ENCODE measurements around the gene IGFLR1. TPM values are rescaled to one million over a fixed set of nuclear protein-coding genes. Genes with fewer than 3 reads are reported as not detected.
A peak's percentile ranks its signal among the peaks of the same experiment; 100 is the strongest.

The IGFLR1 gene
- total and polyA plus RNA-seq, 2 donors (not counting 3 experiments of a cell fraction or from before 2014, with no cell fraction given): 2.6 to 7.6 TPM

DNA sequence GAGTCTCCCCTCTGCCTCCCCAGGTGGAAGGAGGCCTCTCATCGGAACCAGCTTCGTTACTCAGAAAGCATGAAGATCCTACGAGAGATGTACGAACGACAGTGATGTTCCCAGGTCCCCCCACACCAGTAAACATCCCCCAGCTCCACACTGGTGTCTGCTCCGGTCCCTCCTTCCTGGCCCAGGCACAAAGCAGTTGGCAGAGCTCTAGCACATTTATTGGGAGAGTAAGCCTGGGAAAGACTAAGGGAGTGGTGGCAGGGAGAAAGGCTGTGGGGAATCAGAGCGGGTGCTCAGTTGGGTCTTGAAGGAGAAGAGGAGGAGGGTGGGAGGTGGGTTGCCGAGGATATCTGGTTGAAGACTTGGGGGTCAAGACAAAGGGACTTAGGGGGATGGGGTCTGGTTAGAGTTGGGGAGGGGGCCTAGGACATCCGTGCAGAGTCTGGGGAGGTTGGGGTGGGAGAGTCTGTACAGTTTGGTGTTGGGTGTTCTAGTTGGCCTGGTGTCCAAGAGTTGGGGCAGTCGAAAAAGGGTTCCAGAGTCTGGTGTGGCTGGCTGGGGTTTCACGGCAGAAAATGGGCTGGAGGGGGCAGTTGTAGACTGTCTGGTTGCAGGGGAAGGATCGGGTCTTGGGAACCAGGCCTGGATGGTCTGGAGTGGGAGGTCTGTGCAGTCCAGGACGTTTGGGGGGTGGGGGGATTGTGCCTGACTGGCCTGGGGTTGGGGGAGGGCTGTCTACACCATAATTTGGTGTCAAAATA is 12.3 kb upstream of the IGFLR1 start:
- BruUV-seq (replicated peaks): TSS peak; percentile 29
- dilution Hi-C loops (cut with MboI; ENCODE audit: extremely low pct_ligation_motif_present, low sequenced_read_pairs) (no loop called here), intact Hi-C loops (cut with micrococcal nuclease) (loop anchor here (5.0 kb wide), 1 partner anchor 107 kb away; the partner anchor contains the start of gene COX6B1)
- ChIA-PET POLR2A (no interaction called here), CTCF (no interaction called here)
- Histone ChIP-seq H3K9ac (replicated peaks; ENCODE audit: extremely low read depth, insufficient read depth, low read length) (no peak overlapping the region), H3K4me2 (ENCODE audit: insufficient read depth, low read length) (no peak overlapping the region), H3K27me3 (ENCODE audit: control insufficient read depth in 2 of 2, insufficient read depth in 2 of 2, low read length in 2 of 2) (no peaks in the 10 kb centered on the region), H3K4me1 (ENCODE audit: control insufficient read depth, extremely low read depth, insufficient read depth, low read length) (peaks cover 22% of the 10 kb centered on the region), H3K36me3 (ENCODE audit: control insufficient read depth in 2 of 2, extremely low read depth in 1 of 2, insufficient read depth in 2 of 2, low read length in 2 of 2) (peaks cover 0 to 13% of the 10 kb centered on the region in 2 experiments), H4K20me1 (replicated peaks; ENCODE audit: control insufficient read depth, extremely low read depth, insufficient read depth, low read length) (no peaks in the 10 kb centered on the region), H2AFZ (ENCODE audit: low read depth, low read length) (no peak overlapping the region), H3K9me1 (replicated peaks; ENCODE audit: control insufficient read depth, extremely low read depth, insufficient read depth, low read length) (no peaks in the 10 kb centered on the region), H3K4me3 (replicated peaks in 1 of 3; ENCODE audit: insufficient read depth in 1 of 3, low read depth in 1 of 3, low read length in 3 of 3) (no peak overlapping the region), H3K9me3 (replicated peaks; ENCODE audit: control insufficient read depth, insufficient read depth, low read length) (no peaks in the 10 kb centered on the region), H3K27ac (ENCODE audit: insufficient read depth, low read depth, low read length) (no peak overlapping the region), H3K79me2 (ENCODE audit: control insufficient read depth, insufficient read depth, low read length) (peaks cover 16% of the 10 kb centered on the region)
- TF ChIP-seq POLR2AphosphoS5 (IDR thresholded peaks at IDR 0.05; ENCODE audit: insufficient read depth, low read depth, low read length) (no peak), EZH2 (IDR thresholded peaks at IDR 0.05; ENCODE audit: borderline replicate concordance, low read depth, low read length, severe bottlenecking) (no peak), JUN (IDR thresholded peaks at IDR 0.05; ENCODE audit: borderline replicate concordance, insufficient read depth, insufficient read length, low read depth) (no peak), GATA2 (IDR thresholded peaks at IDR 0.05; ENCODE audit: insufficient read depth, insufficient read length, low read depth, low read length) (no peak), POLR2A (IDR thresholded peaks at IDR 0.05; ENCODE audit: low read depth, low read length) (no peak), FOS (IDR thresholded peaks at IDR 0.05; ENCODE audit: borderline replicate concordance, insufficient read depth, low read length) (no peak), MYC (IDR thresholded peaks at IDR 0.05; ENCODE audit: low read depth, low read length) (no peak)
- TF ChIP-seq, protein P1, sequence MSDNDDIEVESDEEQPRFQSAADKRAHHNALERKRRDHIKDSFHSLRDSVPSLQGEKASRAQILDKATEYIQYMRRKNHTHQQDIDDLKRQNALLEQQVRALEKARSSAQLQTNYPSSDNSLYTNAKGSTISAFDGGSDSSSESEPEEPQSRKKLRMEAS (IDR thresholded peaks at IDR 0.05; ENCODE audit: insufficient read depth, insufficient read length): no peak
- TF ChIP-seq, protein P2, sequence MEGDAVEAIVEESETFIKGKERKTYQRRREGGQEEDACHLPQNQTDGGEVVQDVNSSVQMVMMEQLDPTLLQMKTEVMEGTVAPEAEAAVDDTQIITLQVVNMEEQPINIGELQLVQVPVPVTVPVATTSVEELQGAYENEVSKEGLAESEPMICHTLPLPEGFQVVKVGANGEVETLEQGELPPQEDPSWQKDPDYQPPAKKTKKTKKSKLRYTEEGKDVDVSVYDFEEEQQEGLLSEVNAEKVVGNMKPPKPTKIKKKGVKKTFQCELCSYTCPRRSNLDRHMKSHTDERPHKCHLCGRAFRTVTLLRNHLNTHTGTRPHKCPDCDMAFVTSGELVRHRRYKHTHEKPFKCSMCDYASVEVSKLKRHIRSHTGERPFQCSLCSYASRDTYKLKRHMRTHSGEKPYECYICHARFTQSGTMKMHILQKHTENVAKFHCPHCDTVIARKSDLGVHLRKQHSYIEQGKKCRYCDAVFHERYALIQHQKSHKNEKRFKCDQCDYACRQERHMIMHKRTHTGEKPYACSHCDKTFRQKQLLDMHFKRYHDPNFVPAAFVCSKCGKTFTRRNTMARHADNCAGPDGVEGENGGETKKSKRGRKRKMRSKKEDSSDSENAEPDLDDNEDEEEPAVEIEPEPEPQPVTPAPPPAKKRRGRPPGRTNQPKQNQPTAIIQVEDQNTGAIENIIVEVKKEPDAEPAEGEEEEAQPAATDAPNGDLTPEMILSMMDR (IDR thresholded peaks at IDR 0.05; ENCODE audit: extremely low read depth in 1 of 2, insufficient read depth in 1 of 2, low read depth in 1 of 2, low read length in 2 of 2): no peak
- FAIRE-seq (no peak), DNase-seq (ENCODE audit: low read depth, low spot score) (no peak)
